SK-N-MC (cell line): ENCODE results near the gene TCF12.

Experiments used
- EZH2 ChIP-seq: fragments of 200-600 bp; sonication (generic); IDR thresholded peaks from one replicate; pipeline ENCODE4 v1.6.1; 2017; ENCODE audit warnings: antibody characterized with exemption
- POLR2AphosphoS5 ChIP-seq: IDR thresholded peaks from 2 replicates; pipeline ENCODE4 v1.6.1; 2012; ENCODE audit warnings: mild to moderate bottlenecking, low read depth, low read length, borderline replicate concordance

GRCh38 chr15:57030011-57030410 is 111.6 kb downstream of the TCF12 start:
- TF ChIP-seq EZH2 (no peak), POLR2AphosphoS5 (no peak)
